NCI-H526 (cell line): Measurements from ENCODE around the gene SRPX2.

Experiments used
- DNase-seq, 2 experiments: peaks; one replicate each; lab custom pipeline; 2025; lab: John Stamatoyannopoulos, UW

SRPX2 gene

DNA sequence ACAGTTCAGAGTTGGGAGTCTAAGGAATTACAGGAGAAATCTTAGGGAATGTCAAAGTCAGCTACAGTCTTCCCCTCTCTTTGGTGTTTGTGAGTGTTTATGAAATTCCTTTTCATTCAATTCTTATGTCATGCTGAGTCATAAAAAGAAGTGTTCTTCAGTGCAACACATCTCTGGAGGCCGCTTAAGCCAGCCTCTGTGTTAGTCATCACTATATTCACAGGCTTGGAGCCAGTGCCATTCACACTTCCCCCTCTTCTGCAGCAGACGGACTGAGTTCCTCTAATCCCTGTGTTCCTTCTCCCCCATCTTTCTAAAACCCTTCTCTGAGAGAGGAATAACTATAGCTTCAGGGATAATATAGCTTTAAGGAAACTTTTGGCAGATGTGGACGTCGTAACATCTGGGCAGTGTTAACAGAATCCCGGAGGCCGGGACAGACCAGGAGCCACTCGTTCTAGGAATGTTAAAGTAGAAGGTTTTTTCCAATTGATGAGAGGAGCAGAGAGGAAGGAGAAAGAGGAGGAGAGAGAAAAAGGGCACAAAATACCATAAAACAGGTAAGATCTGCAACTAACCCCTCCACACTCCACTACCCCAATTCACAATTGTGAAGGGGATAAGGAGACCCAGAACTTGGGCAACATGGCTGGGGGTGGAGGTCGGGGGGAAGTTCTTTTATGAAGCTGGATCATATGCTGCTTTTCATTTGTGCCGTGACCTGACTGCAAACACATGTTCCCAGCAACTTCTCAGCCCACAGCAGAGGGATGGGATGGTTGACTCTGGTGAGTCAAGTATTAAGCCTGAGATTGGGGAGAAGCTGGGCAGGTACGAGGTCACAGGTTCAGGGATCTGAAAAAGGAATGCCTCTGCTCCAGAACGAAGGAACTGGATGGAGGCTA is at the start of gene SRPX2:
SRPX2 (plus strand) TSS at position 244 of the 905 bp plus-strand sequence. CDS start 2,124 bp downstream, outside the sequence.
- DNase-seq: no peak

- no peak for DNase-seq
These were observed 47.4 kb upstream of the SRPX2 start for GRCh38 chrX:100596601-100597000.

GRCh38 chrX:100599456-100599855 is 44.5 kb upstream of the SRPX2 start:
- DNase-seq: no peak

DNA sequence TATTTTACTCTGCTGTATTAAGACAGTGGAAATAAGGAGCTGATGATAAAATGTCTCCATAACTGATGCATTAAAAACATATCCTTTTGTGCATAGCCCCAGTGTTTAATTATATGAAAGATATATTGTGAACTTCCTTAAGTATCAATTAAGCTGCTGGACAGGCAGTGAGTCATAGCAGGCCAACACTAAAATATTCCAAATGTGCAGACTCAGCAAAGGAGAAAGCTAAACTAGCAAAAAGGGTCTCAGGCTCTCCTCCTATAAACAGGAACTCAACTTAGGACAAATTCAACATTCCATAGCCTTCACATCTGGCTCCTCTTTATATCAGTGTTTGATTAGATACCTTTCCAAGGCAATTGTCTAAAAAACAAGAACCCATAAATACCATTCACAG is 43.7 kb upstream of the SRPX2 start:
- no peak for DNase-seq

DNA sequence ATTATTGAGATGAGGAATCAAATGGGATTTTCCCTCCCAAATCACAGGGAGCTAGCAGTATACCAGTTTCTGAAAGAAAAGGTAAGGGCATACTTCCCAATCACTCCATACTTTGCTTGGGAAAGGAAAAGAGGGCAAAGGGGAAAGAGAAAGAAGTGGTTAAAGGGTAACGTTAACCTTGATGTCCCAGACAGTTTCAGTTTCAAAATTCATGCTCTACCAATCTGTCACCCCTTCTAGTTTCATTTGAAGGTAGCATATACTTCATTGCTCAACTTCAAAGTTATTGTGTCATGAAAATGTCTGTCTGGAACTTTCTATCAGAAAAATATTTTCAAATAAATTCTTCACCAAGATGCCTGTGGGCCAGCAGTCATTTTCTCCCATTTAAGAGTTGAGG is 43.2 kb upstream of the SRPX2 start:
- DNase-seq: no peak

DNA sequence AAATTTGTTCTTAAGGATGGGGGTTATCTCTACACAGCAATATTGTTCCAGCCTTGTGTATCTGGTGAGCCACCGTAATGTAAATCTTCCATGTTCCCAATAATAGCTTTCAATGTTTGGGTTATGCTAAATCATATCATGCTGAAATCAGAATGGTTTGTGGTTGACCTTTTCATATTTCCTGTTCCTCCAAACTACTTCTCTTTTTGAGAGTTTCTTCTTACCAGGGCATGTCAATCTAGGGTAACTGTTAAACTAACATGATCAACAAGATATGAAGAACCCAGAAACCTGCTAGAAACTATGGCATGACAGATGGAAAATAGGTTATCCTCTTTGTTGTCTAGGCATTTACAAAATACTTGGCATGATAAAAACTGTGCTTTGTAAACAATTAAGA is 37.2 kb upstream of the SRPX2 start:
- no peak for DNase-seq

GRCh38 chrX:100609591-100609990 is 34.4 kb upstream of the SRPX2 start:
- no peak for DNase-seq

- no peak for DNase-seq
These were observed 32.0 kb upstream of the SRPX2 start for GRCh38 chrX:100611951-100612350.

DNA sequence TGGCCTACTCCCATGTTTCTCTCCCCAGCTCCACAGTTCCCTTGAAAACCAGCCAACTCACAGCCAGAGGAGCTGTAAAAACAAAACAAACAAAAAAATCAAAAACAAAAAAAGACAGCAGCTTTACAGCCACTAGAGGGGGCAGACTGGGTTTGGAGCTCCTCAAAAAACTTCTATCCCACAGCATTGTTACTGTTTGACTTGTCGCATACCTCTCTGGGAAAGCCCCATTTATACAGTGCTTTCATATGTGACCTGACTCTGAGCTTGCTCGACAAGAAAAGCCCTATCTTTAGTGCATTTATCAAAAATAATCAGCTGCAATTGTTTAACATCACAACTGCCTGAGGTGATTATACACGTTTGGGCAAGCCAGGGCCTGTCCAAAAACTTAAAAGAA is 29.0 kb upstream of the SRPX2 start:
- peak; percentile 4 to 24 for DNase-seq

GRCh38 chrX:100623001-100623400 is 21.0 kb upstream of the SRPX2 start:
- no peak for DNase-seq

- no peak for DNase-seq
These were observed 18.0 kb upstream of the SRPX2 start for GRCh38 chrX:100625985-100626491.

DNA sequence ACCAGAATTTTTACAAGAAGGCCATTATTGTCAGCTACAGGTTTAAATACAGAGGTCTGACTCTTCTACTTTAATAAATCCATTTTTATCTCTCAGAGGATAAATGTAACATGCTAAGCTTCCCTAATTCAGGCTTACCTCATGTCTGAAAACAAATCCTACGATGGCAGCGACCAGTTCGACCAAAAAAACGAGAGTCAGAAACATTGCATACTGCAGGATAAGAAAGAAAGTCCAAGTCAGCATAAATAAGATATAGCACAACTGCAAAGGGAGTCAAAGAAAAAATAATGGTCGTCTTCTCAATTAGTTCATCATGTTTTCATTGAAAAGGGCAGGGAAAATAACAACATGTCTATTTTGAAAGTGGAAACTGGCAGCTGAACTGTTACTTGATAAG is 9.0 kb upstream of the SRPX2 start:
- DNase-seq: no peak

GRCh38 chrX:100635989-100636320 is 8.0 kb upstream of the SRPX2 start:
- DNase-seq: peak in 1 of 2 experiments; percentile 49

DNA sequence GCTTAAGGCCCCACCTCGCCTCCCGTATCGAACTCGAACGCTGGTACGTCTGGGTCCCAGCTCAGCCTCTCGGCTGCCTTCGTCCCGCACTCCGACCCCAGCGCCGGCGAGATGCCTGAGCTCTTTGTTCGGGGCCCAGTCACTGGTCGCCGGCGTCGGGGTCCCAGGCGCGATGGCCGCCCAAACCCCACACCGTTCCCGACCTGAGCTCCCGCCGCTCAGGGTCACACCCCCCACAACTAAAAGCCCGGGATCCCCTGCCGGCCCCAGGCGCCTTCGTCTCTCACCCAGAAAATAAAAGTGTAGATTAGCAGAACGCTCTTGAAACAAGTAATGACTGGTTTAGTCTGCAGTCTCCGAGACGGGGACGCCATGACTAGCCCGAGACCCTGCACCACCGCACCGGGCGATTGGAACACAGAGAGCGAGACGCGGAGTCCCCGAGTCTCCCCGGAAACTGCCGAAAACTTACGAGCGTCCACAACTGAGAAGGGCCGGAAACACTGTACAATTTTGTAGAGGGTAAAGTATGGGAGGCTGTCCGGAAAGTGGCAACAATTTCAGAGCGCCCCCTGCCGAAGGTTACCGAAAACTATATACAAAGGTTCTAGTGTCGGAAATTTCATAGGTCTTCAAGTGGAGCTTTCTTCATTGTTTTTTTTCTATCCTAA is 7.5 kb upstream of the SRPX2 start, which contains the start of gene TSPAN6:
TSPAN6 (minus strand) TSS at position 486 of the 671 bp plus-strand sequence; CDS start at position 374, 112 bp downstream.
- peak; percentile 82 to 91 for DNase-seq

- DNase-seq: no peak
These were observed 1.7 kb upstream of the SRPX2 start for GRCh38 chrX:100642290-100642689.

DNA sequence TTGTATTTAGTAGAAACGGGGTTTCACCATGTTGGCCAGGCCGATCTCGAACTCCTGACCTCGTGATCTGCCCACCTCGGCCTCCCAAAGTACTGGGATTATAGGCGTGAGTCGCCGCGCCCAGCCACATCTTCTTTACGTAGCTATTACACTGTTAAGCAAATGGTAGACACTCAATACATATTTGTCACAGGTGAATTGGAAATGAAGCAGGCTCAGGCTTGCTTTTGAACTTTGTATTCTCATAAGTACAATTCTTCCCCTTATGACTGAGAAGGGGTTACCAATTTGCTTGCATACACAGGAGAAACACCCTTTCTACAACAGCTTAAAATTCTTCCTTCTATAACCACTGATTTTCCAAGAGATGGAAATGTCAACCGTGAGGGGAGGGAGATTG is 787 bp upstream of the SRPX2 start:
- no peak for DNase-seq

- no peak for DNase-seq
These were observed 1.1 kb downstream of the SRPX2 start for GRCh38 chrX:100645106-100645505.

- DNase-seq: peak; percentile 25 to 28
These were observed 3.1 kb downstream of the SRPX2 start for GRCh38 chrX:100647095-100647494.

GRCh38 chrX:100647739-100648138 is 3.7 kb downstream of the SRPX2 start:
- DNase-seq: no peak

DNA sequence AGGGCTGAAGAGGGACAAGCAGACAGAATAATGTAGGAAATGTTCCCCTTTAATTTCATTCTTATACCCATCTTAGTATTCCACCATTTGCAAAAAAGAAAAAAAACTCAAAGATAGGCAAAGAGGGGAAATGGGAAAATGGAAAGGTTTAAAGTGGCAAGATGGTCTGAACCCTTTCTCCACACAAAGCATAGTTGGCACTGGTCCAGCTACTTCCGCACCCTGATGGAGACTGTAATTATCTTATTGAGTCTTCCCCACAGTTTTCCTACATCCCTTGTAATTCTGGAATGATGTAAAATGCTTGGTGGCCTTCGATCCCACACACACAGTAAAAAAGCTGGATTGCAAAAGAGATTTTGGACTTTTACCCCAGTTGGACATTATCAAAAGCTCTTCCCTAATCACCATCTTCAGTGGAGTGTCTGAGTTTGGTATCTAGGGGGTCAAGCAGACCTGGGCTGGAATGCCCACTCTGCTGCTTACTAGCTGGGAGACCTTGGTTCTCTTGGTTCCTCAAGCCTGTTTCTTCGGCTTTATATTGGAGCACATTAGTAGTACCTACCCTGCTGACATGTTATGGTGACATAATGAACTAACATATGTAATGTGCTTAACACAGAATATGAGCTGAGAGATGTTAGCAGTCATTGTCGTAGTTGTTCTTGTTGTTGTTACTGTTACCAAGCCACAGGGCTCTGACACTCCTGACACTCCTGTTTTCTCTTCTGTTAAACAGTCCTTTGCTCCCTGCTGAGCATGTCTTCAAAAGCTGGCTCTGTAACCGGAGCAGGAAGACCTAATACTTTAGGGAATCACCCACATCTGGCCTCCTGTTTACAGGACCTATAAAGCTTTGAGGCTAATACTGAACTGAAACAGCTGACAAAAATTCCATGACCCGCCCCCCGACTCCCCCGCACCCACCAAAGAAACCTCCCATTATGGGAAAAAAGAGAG is 4.7 kb downstream of the SRPX2 start:
- DNase-seq: no peak

DNA sequence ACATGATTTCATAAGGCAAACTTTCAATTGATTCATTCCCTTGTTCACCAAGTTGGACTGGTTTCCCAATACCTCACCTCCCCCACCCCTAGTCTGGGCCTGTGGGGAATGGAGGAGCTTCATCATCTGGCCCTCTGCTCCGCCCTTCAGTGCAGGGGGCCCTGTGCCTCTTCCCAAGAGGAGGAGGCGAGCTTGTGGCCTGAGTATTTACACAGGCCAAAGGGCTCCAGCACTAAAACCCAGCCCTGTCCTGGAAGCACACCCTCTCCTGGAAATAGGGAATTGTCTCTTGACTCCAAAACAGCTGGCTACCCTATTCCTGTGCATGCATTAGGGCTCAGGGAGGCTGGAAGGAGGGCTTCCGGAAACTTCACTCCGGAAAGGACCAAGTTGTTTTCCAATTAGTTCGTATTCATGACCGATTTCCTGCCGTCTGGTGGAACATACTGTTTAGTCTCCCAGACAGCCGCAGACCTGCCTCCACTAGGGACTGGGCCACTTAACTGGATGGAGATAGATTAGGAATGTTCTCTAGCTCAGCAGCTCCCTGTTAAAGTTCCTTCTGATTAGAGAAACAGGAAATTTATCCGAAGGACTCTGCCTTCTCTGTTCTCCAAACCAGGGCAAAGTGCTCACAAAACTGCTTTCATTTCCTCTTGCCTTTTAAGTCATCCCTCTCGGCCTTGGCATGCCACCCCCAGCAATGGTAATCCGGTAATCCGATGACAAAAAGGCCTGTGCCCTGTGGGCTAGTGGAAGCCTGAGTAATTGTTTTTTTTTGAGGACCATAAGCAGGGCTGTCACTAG is 5.8 kb downstream of the SRPX2 start:
- DNase-seq: no peak
